SK-N-SH treated with all-trans-retinoic acid at 6 μM for 48 hours (cell line): ENCODE data around the gene C19orf85.

Source experiments
- ATAC-seq: fragments of 200-7000 bp; cut with Tn5 transposase; 3 replicates; pipeline ENCODE4 v1.9.1; 2020; ENCODE audit warnings: mild to moderate bottlenecking, moderate library complexity
- ARNTL ChIP-seq: fragments of 450-650 bp; formaldehyde crosslinking; IDR thresholded peaks from 2 replicates; pipeline ENCODE4 v1.5.0; 2020; ENCODE audit warnings: low read depth, mild to moderate bottlenecking, moderate library complexity, borderline replicate concordance
- BACH2 ChIP-seq: fragments of 250-450 bp; sonication (Bioruptor Pico); IDR thresholded peaks from 2 replicates; pipeline ENCODE4 v1.9.0; 2021; ENCODE audit warnings: mild to moderate bottlenecking, borderline replicate concordance
- CSDC2 ChIP-seq: fragments of 250-450 bp; sonication (Bioruptor Pico); IDR thresholded peaks from 2 replicates; pipeline ENCODE4 v1.5.0; 2020; ENCODE audit warnings: mild to moderate bottlenecking, moderate library complexity
- GLIS3 ChIP-seq: fragments of 250-450 bp; sonication (Bioruptor Pico); IDR thresholded peaks from 2 replicates; pipeline ENCODE4 v1.5.0; 2020; ENCODE audit warnings: mild to moderate bottlenecking, moderate library complexity
- ISL1 ChIP-seq: fragments of 250-450 bp; sonication (Bioruptor Pico); IDR thresholded peaks from 2 replicates; pipeline ENCODE4 v2.1.2; 2022; ENCODE audit warnings: mild to moderate bottlenecking, moderate library complexity
- OSR1 ChIP-seq: fragments of 250-450 bp; sonication (Bioruptor Pico); IDR thresholded peaks from 2 replicates; pipeline ENCODE4 v1.8.0; 2022; ENCODE audit warnings: moderate library complexity, mild to moderate bottlenecking, inconsistent platforms
- PATZ1 ChIP-seq: fragments of 250-450 bp; sonication (Bioruptor Pico); IDR thresholded peaks from 2 replicates; pipeline ENCODE4 v1.8.0; 2020; ENCODE audit warnings: mild to moderate bottlenecking, moderate library complexity, borderline replicate concordance
- POU6F1 ChIP-seq: fragments of 250-450 bp; sonication (Bioruptor Pico); IDR thresholded peaks from 2 replicates; pipeline ENCODE4 v1.8.0; 2021; ENCODE audit warnings: low read depth, mild to moderate bottlenecking, moderate library complexity, borderline replicate concordance
- PPARA ChIP-seq: fragments of 250-450 bp; sonication (Bioruptor Pico); IDR thresholded peaks from 2 replicates; pipeline ENCODE4 v1.5.0; 2020; ENCODE audit warnings: mild to moderate bottlenecking, borderline replicate concordance
- RARB ChIP-seq: fragments of 250-450 bp; sonication (Bioruptor Pico); IDR thresholded peaks from 2 replicates; pipeline ENCODE4 v1.8.0; 2021; ENCODE audit warnings: mild to moderate bottlenecking, moderate library complexity
- SNAI2 ChIP-seq: fragments of 250-450 bp; sonication (Bioruptor Pico); IDR thresholded peaks from 2 replicates; pipeline ENCODE4 v1.5.0; 2020; ENCODE audit warnings: mild to moderate bottlenecking, moderate library complexity
- TCF4 ChIP-seq: fragments of 250-450 bp; sonication (Bioruptor Pico); IDR thresholded peaks from 2 replicates; pipeline ENCODE4 v1.8.0; 2021; ENCODE audit warnings: mild to moderate bottlenecking, moderate library complexity, borderline replicate concordance
- TOX ChIP-seq: fragments of 250-450 bp; sonication (Bioruptor Pico); IDR thresholded peaks from 2 replicates; pipeline ENCODE4 v1.8.0; 2021; ENCODE audit warnings: mild to moderate bottlenecking, moderate library complexity, borderline replicate concordance
- ZC3H10 ChIP-seq: fragments of 250-450 bp; sonication (Bioruptor Pico); IDR thresholded peaks from 2 replicates; pipeline ENCODE4 v1.5.1; 2021; ENCODE audit warnings: mild to moderate bottlenecking, moderate library complexity
- ZFP3 ChIP-seq: fragments of 250-450 bp; sonication (Bioruptor Pico); IDR thresholded peaks from 2 replicates; pipeline ENCODE4 v1.5.0; 2020; ENCODE audit warnings: mild to moderate bottlenecking, moderate library complexity
- ZFP30 ChIP-seq: fragments of 450-650 bp; formaldehyde crosslinking; IDR thresholded peaks from 2 replicates; pipeline ENCODE4 v1.5.0; 2022; ENCODE audit warnings: mild to moderate bottlenecking, moderate library complexity
- ZNF565 ChIP-seq: fragments of 450-650 bp; formaldehyde crosslinking; conservative IDR thresholded peaks from 2 replicates; pipeline ENCODE4 v1.5.0; 2020; ENCODE audit warnings: low read depth, mild to moderate bottlenecking, moderate library complexity
- ZNF8 ChIP-seq: fragments of 450-650 bp; formaldehyde crosslinking; IDR thresholded peaks from 2 replicates; pipeline ENCODE4 v1.5.0; 2020; ENCODE audit warnings: mild to moderate bottlenecking, moderate library complexity
- TF ChIP-seq, protein P1 (sequence below): fragments of 250-450 bp; sonication (Bioruptor Pico); IDR thresholded peaks from 2 replicates; pipeline ENCODE4 v1.5.1; 2020; ENCODE audit warnings: low read depth, mild to moderate bottlenecking, moderate library complexity
- TF ChIP-seq, protein P2 (sequence below): fragments of 250-450 bp; sonication (Bioruptor Pico); IDR thresholded peaks from 2 replicates; pipeline ENCODE4 v1.5.1; 2021; ENCODE audit warnings: mild to moderate bottlenecking, moderate library complexity

The C19orf85 gene

GRCh38 chr19:55487924-55488687 is 23.6 kb upstream of the C19orf85 start, which contains the start of gene SSC5D:
SSC5D (plus strand) TSS chr19:55488436; CDS start chr19:55488590, 154 bp downstream.
- peak; percentile 10 for ATAC-seq
- TF ChIP-seq BACH2 (CRISPR knock-in tag) (no peak), ZNF565 (CRISPR knock-in tag) (no peak), TCF4 (CRISPR knock-in tag) (no peak), ZFP30 (no peak), GLIS3 (CRISPR knock-in tag) (no peak), PATZ1 (CRISPR knock-in tag) (no peak), POU6F1 (CRISPR knock-in tag) (no peak), ZNF8 (CRISPR knock-in tag) (no peak), ARNTL (CRISPR knock-in tag) (no peak), OSR1 (CRISPR knock-in tag) (no peak), ZFP3 (no peak), TOX (no peak), CSDC2 (no peak), SNAI2 (no peak), PPARA (CRISPR knock-in tag) (no peak), RARB (no peak), ZC3H10 (CRISPR knock-in tag) (no peak), ISL1 (CRISPR knock-in tag) (no peak)
- TF ChIP-seq, protein P1, sequence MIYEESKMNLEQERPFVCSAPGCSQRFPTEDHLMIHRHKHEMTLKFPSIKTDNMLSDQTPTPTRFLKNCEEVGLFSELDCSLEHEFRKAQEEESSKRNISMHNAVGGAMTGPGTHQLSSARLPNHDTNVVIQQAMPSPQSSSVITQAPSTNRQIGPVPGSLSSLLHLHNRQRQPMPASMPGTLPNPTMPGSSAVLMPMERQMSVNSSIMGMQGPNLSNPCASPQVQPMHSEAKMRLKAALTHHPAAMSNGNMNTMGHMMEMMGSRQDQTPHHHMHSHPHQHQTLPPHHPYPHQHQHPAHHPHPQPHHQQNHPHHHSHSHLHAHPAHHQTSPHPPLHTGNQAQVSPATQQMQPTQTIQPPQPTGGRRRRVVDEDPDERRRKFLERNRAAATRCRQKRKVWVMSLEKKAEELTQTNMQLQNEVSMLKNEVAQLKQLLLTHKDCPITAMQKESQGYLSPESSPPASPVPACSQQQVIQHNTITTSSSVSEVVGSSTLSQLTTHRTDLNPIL (CRISPR knock-in tag) = no peak
- TF ChIP-seq, protein P2, sequence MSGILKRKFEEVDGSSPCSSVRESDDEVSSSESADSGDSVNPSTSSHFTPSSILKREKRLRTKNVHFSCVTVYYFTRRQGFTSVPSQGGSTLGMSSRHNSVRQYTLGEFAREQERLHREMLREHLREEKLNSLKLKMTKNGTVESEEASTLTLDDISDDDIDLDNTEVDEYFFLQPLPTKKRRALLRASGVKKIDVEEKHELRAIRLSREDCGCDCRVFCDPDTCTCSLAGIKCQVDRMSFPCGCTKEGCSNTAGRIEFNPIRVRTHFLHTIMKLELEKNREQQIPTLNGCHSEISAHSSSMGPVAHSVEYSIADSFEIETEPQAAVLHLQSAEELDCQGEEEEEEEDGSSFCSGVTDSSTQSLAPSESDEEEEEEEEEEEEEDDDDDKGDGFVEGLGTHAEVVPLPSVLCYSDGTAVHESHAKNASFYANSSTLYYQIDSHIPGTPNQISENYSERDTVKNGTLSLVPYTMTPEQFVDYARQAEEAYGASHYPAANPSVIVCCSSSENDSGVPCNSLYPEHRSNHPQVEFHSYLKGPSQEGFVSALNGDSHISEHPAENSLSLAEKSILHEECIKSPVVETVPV = no peak
- TF ChIP-seq, all 23 proteins: peak for 0

- peak; percentile 68 for ATAC-seq
- TF ChIP-seq PATZ1 (CRISPR knock-in tag) (0 out of 2 replicates have a peak, but pooled peaks have one; percentile 34), ZC3H10 (CRISPR knock-in tag) (no peak)
- TF ChIP-seq, all 23 proteins: peak for 1
Observed at GRCh38 chr19:55486971-55487923, 22.7 kb upstream of the C19orf85 start.
